K562 (cell line): ENCODE data around the gene HIPK2. TPM values are rescaled to one million over a fixed set of nuclear protein-coding genes. Genes with fewer than 3 reads are reported as not detected.

ENCODE experiments used
- ARID3B ChIP-seq: fragments of 250-450 bp; sonication (Bioruptor Pico); IDR thresholded peaks from 2 replicates; pipeline ENCODE4 v1.4.0; 2020; ENCODE audit warnings: borderline replicate concordance
- ARID4B ChIP-seq: sonication (generic); formaldehyde crosslinking; IDR thresholded peaks from 2 replicates; pipeline ENCODE4 v1.8.0; 2022; ENCODE audit warnings: mild to moderate bottlenecking, missing genetic modification reagents
- GTF2A2 ChIP-seq: IDR thresholded peaks from 2 replicates; pipeline ENCODE4 v1.6.1; 2016; ENCODE audit warnings: mild to moderate bottlenecking, missing genetic modification characterization, missing compliant biosample characterization
- MTF1 ChIP-seq: fragments of 250-450 bp; sonication (Bioruptor Pico); IDR thresholded peaks from 2 replicates; pipeline ENCODE4 v1.9.0; 2021; ENCODE audit warnings: moderate library complexity, mild to moderate bottlenecking, inconsistent platforms, borderline replicate concordance
- POLR2G ChIP-seq: fragments of 200-400 bp; formaldehyde crosslinking; IDR thresholded peaks from 2 replicates; pipeline ENCODE4 v1.6.1; 2017; ENCODE audit warnings: low read depth, mild to moderate bottlenecking, antibody characterized with exemption, low read length, moderate library complexity
- RAD51 ChIP-seq: fragments of 450-650 bp; IDR thresholded peaks from 2 replicates; pipeline ENCODE4 v1.7.1; 2016; ENCODE audit warnings: low read depth, mild to moderate bottlenecking, borderline replicate concordance
- RUNX1 ChIP-seq: sonication (generic); IDR thresholded peaks from 2 replicates; pipeline ENCODE4 v1.6.1; 2016; ENCODE audit warnings: antibody characterized with exemption, low read depth
- SMARCB1 ChIP-seq: IDR thresholded peaks from 2 replicates; pipeline ENCODE4 v1.6.1; 2011; ENCODE audit warnings: improper control_type of control experiment, low read depth; ENCODE audit not compliant: insufficient read length
- TAL1 ChIP-seq: fragments of 450-650 bp; IDR thresholded peaks from 2 replicates; pipeline ENCODE4 v1.6.1; 2016; ENCODE audit warnings: mild to moderate bottlenecking
- ZNF217 ChIP-seq: sonication (generic); formaldehyde crosslinking; IDR thresholded peaks from 2 replicates; pipeline ENCODE4 v1.8.0; 2022; ENCODE audit warnings: mild to moderate bottlenecking, missing genetic modification reagents
- ZNF592 ChIP-seq: fragments of 450-650 bp; IDR thresholded peaks from 2 replicates; pipeline ENCODE4 v1.6.1; 2017; ENCODE audit warnings: antibody characterized with exemption, mild to moderate bottlenecking
- ZNF766 ChIP-seq: fragments of 200-800 bp; sonication (Bioruptor generic); conservative IDR thresholded peaks from 2 replicates; pipeline ENCODE4 v1.6.1; 2016; ENCODE audit warnings: missing genetic modification characterization, missing compliant biosample characterization
- ZNF778 ChIP-seq: fragments of 450-650 bp; formaldehyde crosslinking; IDR thresholded peaks from 2 replicates; pipeline ENCODE4 v1.4.0; 2020; ENCODE audit warnings: mild to moderate bottlenecking, moderate library complexity
- ZSCAN32 ChIP-seq: fragments of 450-650 bp; formaldehyde crosslinking; IDR thresholded peaks from 2 replicates; pipeline ENCODE4 v1.4.0; 2020; ENCODE audit warnings: mild to moderate bottlenecking, moderate library complexity
- polyA plus RNA-seq, 8 experiments: library from polyadenylated mRNA; depleted of rRNA in 4 of 8; stranded (reverse) in 5 of 8; unstranded in 3 of 8; fragments of >200 nt; fragmentation: Nextera tagmentation in 2 of 8; fragmentation: Illumina TruSeq in 1 of 8; extraction: Ambion mirVana in 2 of 8; extraction: Trizol in 1 of 8; gene quantifications; 2 replicates each; pipeline versions ENCODE4 v1.2.1 to v1.2.3, GENCODE V29; 2011 to 2014; ENCODE audit warnings: inconsistent platforms in 1 of 8, missing spikeins in 1 of 8
- total RNA-seq, 7 experiments: library from RNA; depleted of rRNA in 6 of 7; stranded (reverse); fragments of >200 nt in 6 of 7; fragmentation: Illumina TruSeq in 2 of 7; extraction: Trizol in 2 of 7; gene quantifications; 2 replicates each; pipeline versions ENCODE4 v1.2.1 to v1.2.3, GENCODE V29; 2011 to 2021; ENCODE audit warnings: low replicate concordance in 1 of 7

Gene HIPK2
- total and polyA plus RNA-seq, 9 of the 15 experiments (the other 6 are each of a cell fraction or from before 2014, with no cell fraction given): 0.69 to 19.8 (median 5.1) TPM

GRCh38 chr7:139817249-139817648, 39.5 kb upstream of the HIPK2 start (continued):
- TF ChIP-seq ZNF592 (no peak), ZNF766 (CRISPR knock-in tag) (no peak), ARID3B (CRISPR knock-in tag) (no peak), ARID4B (CRISPR knock-in tag) (no peak), TAL1 (peak; percentile 72), RUNX1 (no peak), RAD51 (no peak), GTF2A2 (tag) (no peak), ZSCAN32 (CRISPR knock-in tag) (no peak), POLR2G (no peak), MTF1 (CRISPR knock-in tag) (no peak), ZNF778 (no peak), ZNF217 (CRISPR knock-in tag) (no peak), SMARCB1 (no peak)
